ENCODE results near the gene CHD2.
"Not testable (repeated sequence)": the region's sequence is repeated elsewhere in the genome, so short reads cannot be mapped to it uniquely, and the experiment has no call there.

Gene CHD2

GRCh38 chr15:92906020-92906419 lies 5.9 kb downstream of the CHD2 start:
- no peak for DNase-seq (ENCODE audit: low read depth in 2 of 2)

- no peak for DNase-seq (ENCODE audit: low read depth in 2 of 2)
These were observed 6.5 kb downstream of the CHD2 start for GRCh38 chr15:92906563-92907081.

- no peak for DNase-seq (ENCODE audit: low read depth in 2 of 2)
These were observed 7.1 kb downstream of the CHD2 start for GRCh38 chr15:92907229-92907628.

- peak; percentile 69 to 74 for DNase-seq (ENCODE audit: low read depth in 2 of 2)
These were observed 8.0 kb downstream of the CHD2 start for GRCh38 chr15:92907896-92908712.

GRCh38 chr15:92908713-92909057 lies 8.6 kb downstream of the CHD2 start:
- DNase-seq (ENCODE audit: low read depth in 2 of 2), result no peak

GRCh38 chr15:92909136-92909781 lies 9.1 kb downstream of the CHD2 start:
- peak; percentile 58 to 63 for DNase-seq (ENCODE audit: low read depth in 2 of 2)

- DNase-seq (ENCODE audit: low read depth in 2 of 2), result no peak
These were observed 10.3 kb downstream of the CHD2 start for GRCh38 chr15:92910451-92910850.

GRCh38 chr15:92914103-92914499 lies 14.0 kb downstream of the CHD2 start:
- DNase-seq (ENCODE audit: low read depth in 2 of 2), result no peak

GRCh38 chr15:92914768-92915221 lies 14.7 kb downstream of the CHD2 start:
- DNase-seq (ENCODE audit: low read depth in 2 of 2), result no peak

- no peak for DNase-seq (ENCODE audit: low read depth in 2 of 2)
These were observed 15.8 kb downstream of the CHD2 start for GRCh38 chr15:92915766-92916435.

GRCh38 chr15:92917598-92918407 lies 17.7 kb downstream of the CHD2 start:
- peak; percentile 86 to 87 for DNase-seq (ENCODE audit: low read depth in 2 of 2)

- DNase-seq (ENCODE audit: low read depth in 2 of 2), result not testable (repeated sequence)
These were observed 18.8 kb downstream of the CHD2 start for GRCh38 chr15:92918881-92919280.

- DNase-seq (ENCODE audit: low read depth in 2 of 2), result no peak
These were observed 20.6 kb downstream of the CHD2 start for GRCh38 chr15:92920595-92921161.

GRCh38 chr15:92921215-92922131 lies 21.3 kb downstream of the CHD2 start:
- DNase-seq (ENCODE audit: low read depth in 2 of 2), result no peak

- DNase-seq (ENCODE audit: low read depth in 2 of 2), result no peak
These were observed 22.4 kb downstream of the CHD2 start for GRCh38 chr15:92922418-92923002.

- no peak for DNase-seq (ENCODE audit: low read depth in 2 of 2)
These were observed 24.1 kb downstream of the CHD2 start for GRCh38 chr15:92924216-92924615.

- no peak for DNase-seq (ENCODE audit: low read depth in 2 of 2)
These were observed 25.3 kb downstream of the CHD2 start for GRCh38 chr15:92925454-92925853.

- no peak for DNase-seq (ENCODE audit: low read depth in 2 of 2)
These were observed 28.2 kb downstream of the CHD2 start for GRCh38 chr15:92928225-92928750.

GRCh38 chr15:92929002-92929401 lies 28.9 kb downstream of the CHD2 start:
- no peak for DNase-seq (ENCODE audit: low read depth in 2 of 2)
